Measurements from ENCODE around the gene ZNRF4.
"Not testable (repeated sequence)": the region's sequence is repeated elsewhere in the genome, so short reads cannot be mapped to it uniquely, and the experiment has no call there.

Gene ZNRF4

GRCh38 chr19:5425260-5425659 lies 30.0 kb upstream of the ZNRF4 start:
- 59 to 91% methylated on average over 1 of the region's 1 CpG for WGBS, 2 experiments (ENCODE audit: insufficient coverage in 2 of 2)
- no peak overlapping the region for H3K4me3 ChIP-seq (ENCODE audit: extremely low read depth, insufficient read depth, low read length, poor library complexity, severe bottlenecking)
- H3K9me3 ChIP-seq (ENCODE audit: control insufficient read depth, low read length): no peaks in the 10 kb centered on the region
- no peaks in the 10 kb centered on the region for H3K4me1 ChIP-seq (ENCODE audit: control insufficient read depth, insufficient read depth, low read length, poor library complexity, severe bottlenecking)
- H3K27ac ChIP-seq (ENCODE audit: low read depth, low read length, severe bottlenecking): no peak overlapping the region
- no peaks in the 10 kb centered on the region for H3K36me3 ChIP-seq (ENCODE audit: control insufficient read depth, insufficient read depth, low read length)

DNA sequence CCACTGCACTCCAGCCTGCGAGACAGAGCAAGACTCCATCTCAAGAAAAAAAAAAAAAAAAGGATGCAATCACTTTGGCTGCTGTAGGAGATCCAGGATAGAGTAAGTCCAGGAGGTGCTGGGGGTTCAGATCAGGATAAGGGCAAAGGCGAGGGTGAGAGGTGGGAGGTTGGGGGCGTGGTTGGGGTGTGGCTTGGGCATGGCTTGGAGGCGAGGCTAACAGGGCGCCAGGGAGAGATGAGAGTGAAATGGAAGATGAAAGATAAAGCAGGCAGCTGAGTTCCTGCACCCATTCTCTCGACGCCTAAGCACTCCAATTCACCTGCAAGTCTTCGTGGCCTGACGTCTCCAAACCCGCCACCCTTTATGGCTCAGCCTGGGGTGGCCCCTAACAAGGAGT lies 25.0 kb upstream of the ZNRF4 start:
- WGBS, 2 experiments (ENCODE audit: insufficient coverage in 2 of 2): 63 to 64% methylated on average over 9 of the region's 10 CpGs
- Histone ChIP-seq H3K27ac (ENCODE audit: low read depth, low read length, severe bottlenecking) (no peak overlapping the region), H3K36me3 (ENCODE audit: control insufficient read depth, insufficient read depth, low read length) (no peaks in the 10 kb centered on the region), H3K4me3 (ENCODE audit: extremely low read depth, insufficient read depth, low read length, poor library complexity, severe bottlenecking) (no peak overlapping the region), H3K9me3 (ENCODE audit: control insufficient read depth, low read length) (no peaks in the 10 kb centered on the region), H3K4me1 (ENCODE audit: control insufficient read depth, insufficient read depth, low read length, poor library complexity, severe bottlenecking) (peaks cover 13% of the 10 kb centered on the region)

DNA sequence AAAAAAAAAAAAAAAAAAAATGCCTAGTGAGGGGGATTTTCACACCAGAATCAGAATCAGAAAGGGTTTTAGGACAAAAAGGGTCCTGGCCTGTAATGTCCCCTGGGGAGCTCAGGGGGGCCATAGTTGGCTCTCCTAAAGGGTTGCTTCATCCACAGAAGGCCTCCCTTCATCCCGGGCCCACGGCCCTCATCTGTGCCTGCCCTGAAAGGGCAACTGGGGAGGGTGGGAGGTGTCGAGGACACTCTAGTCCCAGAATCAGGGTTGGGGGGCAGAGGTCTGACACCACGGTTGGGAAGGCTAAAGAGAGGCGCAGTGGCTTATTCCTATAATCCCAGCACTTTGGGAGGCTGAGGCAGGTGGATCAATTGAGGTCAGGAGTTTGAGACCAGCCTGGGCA lies 22.5 kb upstream of the ZNRF4 start:
- Histone ChIP-seq H3K27ac (ENCODE audit: low read depth, low read length, severe bottlenecking) (no peak overlapping the region), H3K4me3 (ENCODE audit: extremely low read depth, insufficient read depth, low read length, poor library complexity, severe bottlenecking) (no peak overlapping the region)
- 53 to 67% methylated on average over 3 of the region's 5 CpGs for WGBS, 2 experiments (ENCODE audit: insufficient coverage in 2 of 2)

GRCh38 chr19:5434351-5434917 lies 20.8 kb upstream of the ZNRF4 start:
- Histone ChIP-seq H3K27ac (ENCODE audit: low read depth, low read length, severe bottlenecking) (no peak overlapping the region), H3K9me3 (ENCODE audit: control insufficient read depth, low read length) (no peaks in the 10 kb centered on the region), H3K4me3 (ENCODE audit: extremely low read depth, insufficient read depth, low read length, poor library complexity, severe bottlenecking) (no peak overlapping the region), H3K4me1 (ENCODE audit: control insufficient read depth, insufficient read depth, low read length, poor library complexity, severe bottlenecking) (peaks cover 13% of the 10 kb centered on the region), H3K36me3 (ENCODE audit: control insufficient read depth, insufficient read depth, low read length) (no peaks in the 10 kb centered on the region)
- WGBS, 2 experiments (ENCODE audit: insufficient coverage in 2 of 2): 73 to 77% methylated on average over 3 to 6 of the region's 6 CpGs

More for the DNA sequence above, 22.5 kb upstream of the ZNRF4 start:
- H3K9me3 ChIP-seq (ENCODE audit: control insufficient read depth, low read length): no peaks in the 10 kb centered on the region
- no peaks in the 10 kb centered on the region for H3K36me3 ChIP-seq (ENCODE audit: control insufficient read depth, insufficient read depth, low read length)
- H3K4me1 ChIP-seq (ENCODE audit: control insufficient read depth, insufficient read depth, low read length, poor library complexity, severe bottlenecking): peaks cover 13% of the 10 kb centered on the region

DNA sequence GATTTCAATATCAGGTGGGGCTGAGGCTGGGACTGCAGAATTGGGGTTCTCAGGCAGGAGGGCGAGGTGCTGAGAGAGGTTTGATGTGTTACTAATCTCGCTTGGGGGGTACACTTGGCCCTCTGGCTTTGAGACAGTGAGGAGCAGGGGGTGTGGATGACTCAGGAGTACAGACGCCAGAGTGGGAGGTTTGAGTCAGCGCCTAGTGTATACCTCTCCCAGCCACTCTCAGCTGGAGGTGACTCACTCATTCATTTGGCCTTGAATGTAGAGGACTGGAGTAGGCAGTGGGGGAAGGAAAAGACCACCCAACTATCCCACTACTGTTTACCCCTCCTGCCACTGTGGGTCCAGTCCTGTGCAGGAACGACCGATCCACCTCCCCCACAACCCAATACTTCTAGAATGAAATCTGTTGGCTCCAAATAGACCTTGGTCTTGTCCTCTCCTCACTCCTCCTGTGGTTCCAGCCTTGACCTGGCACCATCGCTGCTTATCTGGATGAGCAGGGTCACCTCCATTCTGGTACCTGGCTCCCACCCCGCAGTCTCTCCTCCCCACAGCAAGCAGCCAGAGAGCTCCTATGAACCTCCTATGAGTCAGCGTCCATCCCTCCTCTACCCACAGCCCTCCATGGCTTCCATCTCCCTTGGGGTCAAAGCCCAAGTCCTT lies 20.1 kb upstream of the ZNRF4 start:
- H3K27ac ChIP-seq (ENCODE audit: low read depth, low read length, severe bottlenecking): no peak overlapping the region
- H3K4me3 ChIP-seq (ENCODE audit: extremely low read depth, insufficient read depth, low read length, poor library complexity, severe bottlenecking): no peak overlapping the region
- H3K4me1 ChIP-seq (ENCODE audit: control insufficient read depth, insufficient read depth, low read length, poor library complexity, severe bottlenecking): peaks cover 13% of the 10 kb centered on the region
- WGBS, 2 experiments (ENCODE audit: insufficient coverage in 2 of 2): 59 to 76% methylated on average over 3 to 5 of the region's 9 CpGs
- H3K36me3 ChIP-seq (ENCODE audit: control insufficient read depth, insufficient read depth, low read length): no peaks in the 10 kb centered on the region
- H3K9me3 ChIP-seq (ENCODE audit: control insufficient read depth, low read length): no peaks in the 10 kb centered on the region

- Histone ChIP-seq H3K27ac (ENCODE audit: low read depth, low read length, severe bottlenecking) (no peak overlapping the region), H3K9me3 (ENCODE audit: control insufficient read depth, low read length) (no peaks in the 10 kb centered on the region), H3K36me3 (ENCODE audit: control insufficient read depth, insufficient read depth, low read length) (no peaks in the 10 kb centered on the region), H3K4me1 (ENCODE audit: control insufficient read depth, insufficient read depth, low read length, poor library complexity, severe bottlenecking) (peaks cover 13% of the 10 kb centered on the region), H3K4me3 (ENCODE audit: extremely low read depth, insufficient read depth, low read length, poor library complexity, severe bottlenecking) (no peak overlapping the region)
- WGBS, 2 experiments (ENCODE audit: insufficient coverage in 2 of 2): 75 to 87% methylated on average over 5 to 6 of the region's 7 CpGs
Observed at GRCh38 chr19:5435642-5436017, 19.6 kb upstream of the ZNRF4 start.

DNA sequence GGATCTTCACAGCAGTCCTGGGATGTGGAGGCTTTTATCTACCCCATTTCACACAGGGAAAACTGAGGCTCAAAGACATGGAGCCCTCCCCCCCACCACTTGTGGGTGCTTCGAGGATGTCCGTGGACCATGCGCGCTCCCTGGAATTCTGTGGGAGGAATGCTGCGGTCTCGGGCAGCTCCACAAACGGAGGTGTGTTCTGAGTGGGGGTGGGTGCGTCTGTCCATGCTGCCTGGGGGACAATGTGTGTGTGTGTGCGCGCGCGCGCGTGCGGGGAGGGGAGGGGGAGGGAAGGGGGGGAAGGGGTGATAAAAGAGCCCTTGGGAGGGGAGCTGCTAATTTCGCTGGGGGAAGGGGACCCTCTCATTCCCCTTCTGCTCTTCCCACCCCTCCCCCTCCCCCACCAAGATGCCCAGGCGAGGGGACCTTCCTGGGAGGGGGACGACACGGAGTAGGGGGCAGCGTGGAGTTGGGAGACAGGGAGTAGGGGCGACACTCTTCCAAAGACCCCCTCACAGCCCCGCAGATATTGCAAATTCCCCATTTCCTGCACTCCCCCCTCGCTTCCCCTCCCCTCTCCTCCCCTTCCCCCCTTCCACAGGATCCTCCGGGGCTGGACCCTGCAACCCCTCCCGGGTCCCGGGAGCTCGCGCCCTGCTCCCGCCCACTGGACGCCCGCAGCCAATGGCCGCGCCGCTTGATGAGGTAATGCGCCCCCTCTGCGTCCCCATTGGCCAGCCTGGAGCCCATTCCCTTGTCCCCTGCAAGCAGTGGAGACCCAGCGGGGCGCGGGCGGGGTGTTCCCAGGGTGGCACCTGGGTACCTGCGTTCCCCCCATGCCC lies 18.9 kb upstream of the ZNRF4 start:
- Histone ChIP-seq H3K9me3 (ENCODE audit: control insufficient read depth, low read length) (no peaks in the 10 kb centered on the region), H3K27ac (ENCODE audit: low read depth, low read length, severe bottlenecking) (peak overlapping the region; percentile 29), H3K4me1 (ENCODE audit: control insufficient read depth, insufficient read depth, low read length, poor library complexity, severe bottlenecking) (peaks cover 13% of the 10 kb centered on the region), H3K4me3 (ENCODE audit: extremely low read depth, insufficient read depth, low read length, poor library complexity, severe bottlenecking) (peak overlapping the region; percentile 42), H3K36me3 (ENCODE audit: control insufficient read depth, insufficient read depth, low read length) (no peaks in the 10 kb centered on the region)
- WGBS, 2 experiments (ENCODE audit: insufficient coverage in 2 of 2): 0% methylated on average over 4 to 17 of the region's 41 CpGs

GRCh38 chr19:5436948-5437306 lies 18.3 kb upstream of the ZNRF4 start:
- Histone ChIP-seq H3K4me3 (ENCODE audit: extremely low read depth, insufficient read depth, low read length, poor library complexity, severe bottlenecking) (peak overlapping the region; percentile 42), H3K4me1 (ENCODE audit: control insufficient read depth, insufficient read depth, low read length, poor library complexity, severe bottlenecking) (peaks cover 13% of the 10 kb centered on the region), H3K27ac (ENCODE audit: low read depth, low read length, severe bottlenecking) (no peak overlapping the region), H3K36me3 (ENCODE audit: control insufficient read depth, insufficient read depth, low read length) (no peaks in the 10 kb centered on the region), H3K9me3 (ENCODE audit: control insufficient read depth, low read length) (no peaks in the 10 kb centered on the region)
- WGBS, 2 experiments (ENCODE audit: insufficient coverage in 2 of 2): 7% methylated on average over 8 of the region's 15 CpGs; no CpG with 5 or more reads in 1 of the 2 experiments

DNA sequence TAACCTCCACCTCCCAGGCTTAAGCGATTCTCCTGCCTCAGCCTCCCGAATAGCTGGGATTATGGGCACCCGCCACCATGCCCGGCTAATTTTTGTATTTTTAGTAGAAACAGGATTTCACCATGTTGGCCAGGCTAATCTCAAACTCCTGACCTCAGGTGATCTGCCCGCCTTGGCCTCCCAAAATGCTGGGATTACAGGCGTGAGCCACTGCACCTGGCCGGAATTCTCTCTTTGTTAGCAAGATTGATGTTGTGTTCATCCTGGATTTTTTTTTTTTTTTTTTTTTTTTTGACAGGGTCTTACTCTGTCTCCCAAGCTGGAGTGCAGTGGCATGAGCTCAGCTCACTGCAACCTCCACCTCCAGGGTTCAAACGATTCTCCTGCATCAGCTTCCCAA lies 16.5 kb upstream of the ZNRF4 start:
- not testable (repeated sequence) for H3K4me3 ChIP-seq (ENCODE audit: extremely low read depth, insufficient read depth, low read length, poor library complexity, severe bottlenecking); H3K36me3 ChIP-seq (ENCODE audit: control insufficient read depth, insufficient read depth, low read length); H3K27ac ChIP-seq (ENCODE audit: low read depth, low read length, severe bottlenecking); H3K9me3 ChIP-seq (ENCODE audit: control insufficient read depth, low read length)
- WGBS, 2 experiments (ENCODE audit: insufficient coverage in 2 of 2): 81 to 95% methylated on average over 3 of the region's 8 CpGs
- H3K4me1 ChIP-seq (ENCODE audit: control insufficient read depth, insufficient read depth, low read length, poor library complexity, severe bottlenecking): peaks cover 11% of the 10 kb centered on the region

- H3K4me3 ChIP-seq (ENCODE audit: extremely low read depth, insufficient read depth, low read length, poor library complexity, severe bottlenecking): no peak overlapping the region
Observed at GRCh38 chr19:5439452-5439851, 15.8 kb upstream of the ZNRF4 start.

DNA sequence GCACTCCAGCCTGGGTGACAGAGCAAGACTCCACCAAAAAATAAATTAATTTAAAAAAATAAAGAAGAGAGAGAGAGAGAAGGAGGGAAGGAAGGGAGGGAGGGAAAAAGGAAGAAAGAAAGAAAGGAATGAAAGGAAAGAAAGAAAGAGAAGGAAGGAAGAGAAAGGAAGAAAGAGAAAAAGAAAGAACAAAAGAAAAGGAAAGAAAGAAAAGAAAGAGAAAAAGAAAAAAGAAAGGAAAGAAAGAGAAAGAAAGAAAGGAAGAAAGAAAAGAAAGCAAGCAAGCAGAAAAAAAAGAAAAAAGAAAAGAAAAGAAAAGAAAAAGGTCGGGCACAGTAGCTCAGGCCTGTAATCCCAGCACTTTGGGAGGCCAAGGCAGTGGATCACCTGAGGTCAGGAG lies 14.9 kb upstream of the ZNRF4 start:
- no peaks in the 10 kb centered on the region for H3K36me3 ChIP-seq (ENCODE audit: control insufficient read depth, insufficient read depth, low read length)
- no peaks in the 10 kb centered on the region for H3K4me1 ChIP-seq (ENCODE audit: control insufficient read depth, insufficient read depth, low read length, poor library complexity, severe bottlenecking)
- no peaks in the 10 kb centered on the region for H3K9me3 ChIP-seq (ENCODE audit: control insufficient read depth, low read length)
- WGBS, 2 experiments (ENCODE audit: insufficient coverage in 2 of 2): 57 to 60% methylated on average over 1 of the region's 1 CpG
- no peak overlapping the region for H3K27ac ChIP-seq (ENCODE audit: low read depth, low read length, severe bottlenecking)
- H3K4me3 ChIP-seq (ENCODE audit: extremely low read depth, insufficient read depth, low read length, poor library complexity, severe bottlenecking): no peak overlapping the region

More at GRCh38 chr19:5439452-5439851, 15.8 kb upstream of the ZNRF4 start:
- Histone ChIP-seq H3K27ac (ENCODE audit: low read depth, low read length, severe bottlenecking) (no peak overlapping the region), H3K36me3 (ENCODE audit: control insufficient read depth, insufficient read depth, low read length) (no peaks in the 10 kb centered on the region), H3K9me3 (ENCODE audit: control insufficient read depth, low read length) (no peaks in the 10 kb centered on the region), H3K4me1 (ENCODE audit: control insufficient read depth, insufficient read depth, low read length, poor library complexity, severe bottlenecking) (peaks cover 4% of the 10 kb centered on the region)
